DMS 273 (cell line): ENCODE measurements around the gene MYL10.
A peak's percentile ranks its signal among the peaks of the same experiment; 100 is the strongest.

Experiments
- DNase-seq: peaks from one replicate; lab custom pipeline; 2025; ENCODE audit not compliant: unreplicated experiment; lab: John Stamatoyannopoulos, UW

MYL10 gene

GRCh38 chr7:101629171-101629570 lies at the start of gene MYL10:
MYL10 (minus strand) TSS chr7:101629296; CDS start chr7:101629118, 178 bp downstream.
- DNase-seq, result no peak

GRCh38 chr7:101678658-101679057 lies 49.6 kb upstream of the MYL10 start:
- DNase-seq, result no peak

GRCh38 chr7:101677797-101678479 lies 48.8 kb upstream of the MYL10 start:
- DNase-seq, result no peak

GRCh38 chr7:101677391-101677790 lies 48.3 kb upstream of the MYL10 start:
- no peak for DNase-seq

- DNase-seq, result no peak
These were observed 47.9 kb upstream of the MYL10 start for GRCh38 chr7:101676956-101677355.

- DNase-seq, result no peak
These were observed 47.0 kb upstream of the MYL10 start for GRCh38 chr7:101676062-101676598.

- no peak for DNase-seq
These were observed 45.3 kb upstream of the MYL10 start for GRCh38 chr7:101674439-101674838.

- no peak for DNase-seq
These were observed 44.9 kb upstream of the MYL10 start for GRCh38 chr7:101673951-101674350.

- no peak for DNase-seq
These were observed 44.2 kb upstream of the MYL10 start for GRCh38 chr7:101673315-101673714.

- peak; percentile 91 for DNase-seq
These were observed 42.6 kb upstream of the MYL10 start for GRCh38 chr7:101671371-101672356.

GRCh38 chr7:101669307-101669706 lies 40.2 kb upstream of the MYL10 start:
- no peak for DNase-seq

- DNase-seq, result no peak
These were observed 39.6 kb upstream of the MYL10 start for GRCh38 chr7:101668726-101669125.

- DNase-seq, result no peak
These were observed 38.8 kb upstream of the MYL10 start for GRCh38 chr7:101667920-101668319.

GRCh38 chr7:101667399-101667798 lies 38.3 kb upstream of the MYL10 start:
- no peak for DNase-seq

GRCh38 chr7:101666741-101667140 lies 37.6 kb upstream of the MYL10 start:
- no peak for DNase-seq

- DNase-seq, result no peak
These were observed 37.2 kb upstream of the MYL10 start for GRCh38 chr7:101666293-101666692.

- no peak for DNase-seq
These were observed 35.9 kb upstream of the MYL10 start for GRCh38 chr7:101664893-101665471.

GRCh38 chr7:101664436-101664835 lies 35.3 kb upstream of the MYL10 start:
- DNase-seq, result no peak

- no peak for DNase-seq
These were observed 34.7 kb upstream of the MYL10 start for GRCh38 chr7:101663747-101664146.

GRCh38 chr7:101662447-101662998 lies 33.4 kb upstream of the MYL10 start:
- DNase-seq, result no peak

GRCh38 chr7:101659706-101660105 lies 30.6 kb upstream of the MYL10 start:
- DNase-seq, result no peak
